ENCODE results near the gene LMF1.

- TF ChIP-seq, protein P1, sequence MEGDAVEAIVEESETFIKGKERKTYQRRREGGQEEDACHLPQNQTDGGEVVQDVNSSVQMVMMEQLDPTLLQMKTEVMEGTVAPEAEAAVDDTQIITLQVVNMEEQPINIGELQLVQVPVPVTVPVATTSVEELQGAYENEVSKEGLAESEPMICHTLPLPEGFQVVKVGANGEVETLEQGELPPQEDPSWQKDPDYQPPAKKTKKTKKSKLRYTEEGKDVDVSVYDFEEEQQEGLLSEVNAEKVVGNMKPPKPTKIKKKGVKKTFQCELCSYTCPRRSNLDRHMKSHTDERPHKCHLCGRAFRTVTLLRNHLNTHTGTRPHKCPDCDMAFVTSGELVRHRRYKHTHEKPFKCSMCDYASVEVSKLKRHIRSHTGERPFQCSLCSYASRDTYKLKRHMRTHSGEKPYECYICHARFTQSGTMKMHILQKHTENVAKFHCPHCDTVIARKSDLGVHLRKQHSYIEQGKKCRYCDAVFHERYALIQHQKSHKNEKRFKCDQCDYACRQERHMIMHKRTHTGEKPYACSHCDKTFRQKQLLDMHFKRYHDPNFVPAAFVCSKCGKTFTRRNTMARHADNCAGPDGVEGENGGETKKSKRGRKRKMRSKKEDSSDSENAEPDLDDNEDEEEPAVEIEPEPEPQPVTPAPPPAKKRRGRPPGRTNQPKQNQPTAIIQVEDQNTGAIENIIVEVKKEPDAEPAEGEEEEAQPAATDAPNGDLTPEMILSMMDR (conservative IDR thresholded peaks at IDR 0.05; ENCODE audit: low read depth, low read length): no peak
- TF ChIP-seq EZH2 (IDR thresholded peaks at IDR 0.05; ENCODE audit: low read length, unreplicated experiment) (no peak), EZH2phosphoT487 (IDR thresholded peaks at IDR 0.05; ENCODE audit: borderline replicate concordance, low read length) (no peak)
These were observed 80.6 kb downstream of the LMF1 start for GRCh38 chr16:890217-890616.
